ENCODE data around the gene SEC61A2. TPM values are rescaled to one million over a fixed set of nuclear protein-coding genes. Genes with fewer than 3 reads are reported as not detected.
A peak's percentile ranks its signal among the peaks of the same experiment; 100 is the strongest.

The SEC61A2 gene
- total and polyA plus RNA-seq, 10 of the 15 experiments (the other 5 are each of a cell fraction or from before 2014, with no cell fraction given) = 3.0 to 36.2 (median 8.6) TPM

DNA sequence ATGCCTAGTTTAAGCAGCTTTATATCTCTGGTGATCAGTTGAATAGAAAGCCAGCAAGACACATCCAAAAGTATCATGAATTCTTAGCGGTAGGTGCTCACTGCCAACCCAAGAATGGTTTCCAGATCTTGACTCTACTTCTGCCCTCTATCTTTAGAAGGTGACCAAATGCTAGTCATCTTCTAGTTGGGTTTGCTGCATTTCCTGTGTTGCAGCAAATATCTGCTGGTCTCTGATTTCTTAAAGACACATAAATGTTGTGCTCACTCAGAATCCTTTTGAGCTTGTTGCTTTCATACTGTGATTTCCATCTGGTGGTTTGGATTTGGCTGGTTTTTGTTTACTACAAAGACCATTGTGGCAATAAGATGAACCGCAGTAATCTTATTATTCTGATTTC lies 68.7 kb downstream of the SEC61A2 start (continued):
- TF ChIP-seq, protein P1, sequence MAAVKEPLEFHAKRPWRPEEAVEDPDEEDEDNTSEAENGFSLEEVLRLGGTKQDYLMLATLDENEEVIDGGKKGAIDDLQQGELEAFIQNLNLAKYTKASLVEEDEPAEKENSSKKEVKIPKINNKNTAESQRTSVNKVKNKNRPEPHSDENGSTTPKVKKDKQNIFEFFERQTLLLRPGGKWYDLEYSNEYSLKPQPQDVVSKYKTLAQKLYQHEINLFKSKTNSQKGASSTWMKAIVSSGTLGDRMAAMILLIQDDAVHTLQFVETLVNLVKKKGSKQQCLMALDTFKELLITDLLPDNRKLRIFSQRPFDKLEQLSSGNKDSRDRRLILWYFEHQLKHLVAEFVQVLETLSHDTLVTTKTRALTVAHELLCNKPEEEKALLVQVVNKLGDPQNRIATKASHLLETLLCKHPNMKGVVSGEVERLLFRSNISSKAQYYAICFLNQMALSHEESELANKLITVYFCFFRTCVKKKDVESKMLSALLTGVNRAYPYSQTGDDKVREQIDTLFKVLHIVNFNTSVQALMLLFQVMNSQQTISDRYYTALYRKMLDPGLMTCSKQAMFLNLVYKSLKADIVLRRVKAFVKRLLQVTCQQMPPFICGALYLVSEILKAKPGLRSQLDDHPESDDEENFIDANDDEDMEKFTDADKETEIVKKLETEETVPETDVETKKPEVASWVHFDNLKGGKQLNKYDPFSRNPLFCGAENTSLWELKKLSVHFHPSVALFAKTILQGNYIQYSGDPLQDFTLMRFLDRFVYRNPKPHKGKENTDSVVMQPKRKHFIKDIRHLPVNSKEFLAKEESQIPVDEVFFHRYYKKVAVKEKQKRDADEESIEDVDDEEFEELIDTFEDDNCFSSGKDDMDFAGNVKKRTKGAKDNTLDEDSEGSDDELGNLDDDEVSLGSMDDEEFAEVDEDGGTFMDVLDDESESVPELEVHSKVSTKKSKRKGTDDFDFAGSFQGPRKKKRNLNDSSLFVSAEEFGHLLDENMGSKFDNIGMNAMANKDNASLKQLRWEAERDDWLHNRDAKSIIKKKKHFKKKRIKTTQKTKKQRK (IDR thresholded peaks at IDR 0.05; ENCODE audit: low read depth, low read length) = no peak
- TF ChIP-seq BACH1 (IDR thresholded peaks at IDR 0.05; ENCODE audit: borderline replicate concordance) (no peak), MEF2A (IDR thresholded peaks at IDR 0.05; ENCODE audit: insufficient read depth, low read depth, low read length) (no peak), PAX5 (IDR thresholded peaks at IDR 0.05; ENCODE audit: borderline replicate concordance, low read depth, low read length) (no peak)
- TF ChIP-seq, protein P2, sequence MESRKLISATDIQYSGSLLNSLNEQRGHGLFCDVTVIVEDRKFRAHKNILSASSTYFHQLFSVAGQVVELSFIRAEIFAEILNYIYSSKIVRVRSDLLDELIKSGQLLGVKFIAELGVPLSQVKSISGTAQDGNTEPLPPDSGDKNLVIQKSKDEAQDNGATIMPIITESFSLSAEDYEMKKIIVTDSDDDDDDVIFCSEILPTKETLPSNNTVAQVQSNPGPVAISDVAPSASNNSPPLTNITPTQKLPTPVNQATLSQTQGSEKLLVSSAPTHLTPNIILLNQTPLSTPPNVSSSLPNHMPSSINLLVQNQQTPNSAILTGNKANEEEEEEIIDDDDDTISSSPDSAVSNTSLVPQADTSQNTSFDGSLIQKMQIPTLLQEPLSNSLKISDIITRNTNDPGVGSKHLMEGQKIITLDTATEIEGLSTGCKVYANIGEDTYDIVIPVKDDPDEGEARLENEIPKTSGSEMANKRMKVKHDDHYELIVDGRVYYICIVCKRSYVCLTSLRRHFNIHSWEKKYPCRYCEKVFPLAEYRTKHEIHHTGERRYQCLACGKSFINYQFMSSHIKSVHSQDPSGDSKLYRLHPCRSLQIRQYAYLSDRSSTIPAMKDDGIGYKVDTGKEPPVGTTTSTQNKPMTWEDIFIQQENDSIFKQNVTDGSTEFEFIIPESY (IDR thresholded peaks at IDR 0.05) = no peak

DNA sequence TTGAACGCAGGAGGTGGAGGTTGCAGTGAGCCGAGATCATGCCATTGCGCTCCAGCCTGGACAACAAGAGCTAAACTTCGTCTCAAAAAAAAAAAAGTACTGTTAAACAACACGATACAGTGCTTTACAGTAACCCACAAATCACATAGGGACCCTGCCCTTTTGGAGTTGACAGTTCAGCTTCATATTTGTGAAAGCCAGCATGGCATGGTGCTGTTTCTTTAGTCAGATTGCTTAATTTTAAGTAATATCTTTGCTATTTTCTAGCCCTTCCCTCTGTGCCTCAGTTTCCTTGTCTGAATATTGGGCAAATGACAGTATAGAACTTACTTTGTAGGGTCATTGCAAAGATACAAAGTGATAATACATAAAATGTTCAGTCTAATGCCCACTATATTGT lies 71.4 kb downstream of the SEC61A2 start:
- ChIA-PET RAD21 (ENCODE audit: unreplicated experiment) (no interaction called here), CTCF (interaction anchor here (1.2 to 7.0 kb wide), 2 partner anchors 13 to 961 kb away, joined by 3 to 53 read pairs; partner anchors contain the start of gene MCM10), SMC1A (ENCODE audit: uncharacterized antibody, unreplicated experiment) (interaction anchor here (1.7 kb wide), 1 partner anchor 14 kb away, joined by 7 read pairs; no protein-coding TSS in a partner anchor), POLR2A (no interaction called here)
- no peak overlapping the region for H3K4me2 ChIP-seq (ENCODE audit: control insufficient read depth, insufficient read depth)
- no peaks in the 10 kb centered on the region for H3K27me3 ChIP-seq (replicated peaks in 1 of 2; ENCODE audit: control insufficient read depth in 2 of 2, insufficient read depth in 2 of 2, low read length in 1 of 2)
- H3K9me3 ChIP-seq (replicated peaks; ENCODE audit: control insufficient read depth, insufficient read depth, low read length) = no peaks in the 10 kb centered on the region
- TSS peak; percentile 14 for BruUV-seq (replicated peaks)
- H3K79me2 ChIP-seq (ENCODE audit: control insufficient read depth, insufficient read depth, low read length) = peaks cover 81% of the 10 kb centered on the region
- no peak overlapping the region for H3K9ac ChIP-seq (ENCODE audit: control insufficient read depth, insufficient read depth, low read length)
- no peak for ATAC-seq
- DNase-seq (ENCODE audit: low read depth, low spot score) = no peak
- WGBS (ENCODE audit: insufficient coverage, insufficient replicate concordance, low lambda C conversion rate, missing lambda C conversion rate) = 100% methylated on average over 5 of the region's 5 CpGs
- peaks cover 4% of the 10 kb centered on the region; the same call in 1 of the 2 replicates for H4K20me1 ChIP-seq (ENCODE audit: control insufficient read depth, insufficient read depth)
- peaks cover 0 to 32% of the 10 kb centered on the region in 2 experiments for H3K36me3 ChIP-seq (ENCODE audit: control insufficient read depth in 2 of 2, insufficient read depth in 2 of 2, low read length in 1 of 2)
- H2AFZ ChIP-seq (ENCODE audit: control insufficient read depth, low read depth, low read length) = no peak overlapping the region
- intact Hi-C loops (cut with micrococcal nuclease; ENCODE audit: unreplicated experiment) = no loop called here
- no peak overlapping the region for H3K4me3 ChIP-seq
- no peak overlapping the region for H3K27ac ChIP-seq (ENCODE audit: control insufficient read depth, insufficient read depth)
- H3K4me1 ChIP-seq (ENCODE audit: control insufficient read depth, insufficient read depth, low read length) = peaks cover 7% of the 10 kb centered on the region; the same call in 1 of the 2 replicates
- FAIRE-seq = no peak
- in situ Hi-C loops (cut with MboI) = no loop called here
- TF ChIP-seq, protein P3, sequence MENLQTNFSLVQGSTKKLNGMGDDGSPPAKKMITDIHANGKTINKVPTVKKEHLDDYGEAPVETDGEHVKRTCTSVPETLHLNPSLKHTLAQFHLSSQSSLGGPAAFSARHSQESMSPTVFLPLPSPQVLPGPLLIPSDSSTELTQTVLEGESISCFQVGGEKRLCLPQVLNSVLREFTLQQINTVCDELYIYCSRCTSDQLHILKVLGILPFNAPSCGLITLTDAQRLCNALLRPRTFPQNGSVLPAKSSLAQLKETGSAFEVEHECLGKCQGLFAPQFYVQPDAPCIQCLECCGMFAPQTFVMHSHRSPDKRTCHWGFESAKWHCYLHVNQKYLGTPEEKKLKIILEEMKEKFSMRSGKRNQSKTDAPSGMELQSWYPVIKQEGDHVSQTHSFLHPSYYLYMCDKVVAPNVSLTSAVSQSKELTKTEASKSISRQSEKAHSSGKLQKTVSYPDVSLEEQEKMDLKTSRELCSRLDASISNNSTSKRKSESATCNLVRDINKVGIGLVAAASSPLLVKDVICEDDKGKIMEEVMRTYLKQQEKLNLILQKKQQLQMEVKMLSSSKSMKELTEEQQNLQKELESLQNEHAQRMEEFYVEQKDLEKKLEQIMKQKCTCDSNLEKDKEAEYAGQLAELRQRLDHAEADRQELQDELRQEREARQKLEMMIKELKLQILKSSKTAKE (IDR thresholded peaks at IDR 0.05; ENCODE audit: low read depth, poor library complexity, severe bottlenecking) = no peak
- TF ChIP-seq MYB (IDR thresholded peaks at IDR 0.05; ENCODE audit: borderline replicate concordance, low read depth, low read length) (no peak), CHD2 (IDR thresholded peaks at IDR 0.05; ENCODE audit: borderline replicate concordance, low read depth, low read length) (no peak)
- TF ChIP-seq, protein P4, sequence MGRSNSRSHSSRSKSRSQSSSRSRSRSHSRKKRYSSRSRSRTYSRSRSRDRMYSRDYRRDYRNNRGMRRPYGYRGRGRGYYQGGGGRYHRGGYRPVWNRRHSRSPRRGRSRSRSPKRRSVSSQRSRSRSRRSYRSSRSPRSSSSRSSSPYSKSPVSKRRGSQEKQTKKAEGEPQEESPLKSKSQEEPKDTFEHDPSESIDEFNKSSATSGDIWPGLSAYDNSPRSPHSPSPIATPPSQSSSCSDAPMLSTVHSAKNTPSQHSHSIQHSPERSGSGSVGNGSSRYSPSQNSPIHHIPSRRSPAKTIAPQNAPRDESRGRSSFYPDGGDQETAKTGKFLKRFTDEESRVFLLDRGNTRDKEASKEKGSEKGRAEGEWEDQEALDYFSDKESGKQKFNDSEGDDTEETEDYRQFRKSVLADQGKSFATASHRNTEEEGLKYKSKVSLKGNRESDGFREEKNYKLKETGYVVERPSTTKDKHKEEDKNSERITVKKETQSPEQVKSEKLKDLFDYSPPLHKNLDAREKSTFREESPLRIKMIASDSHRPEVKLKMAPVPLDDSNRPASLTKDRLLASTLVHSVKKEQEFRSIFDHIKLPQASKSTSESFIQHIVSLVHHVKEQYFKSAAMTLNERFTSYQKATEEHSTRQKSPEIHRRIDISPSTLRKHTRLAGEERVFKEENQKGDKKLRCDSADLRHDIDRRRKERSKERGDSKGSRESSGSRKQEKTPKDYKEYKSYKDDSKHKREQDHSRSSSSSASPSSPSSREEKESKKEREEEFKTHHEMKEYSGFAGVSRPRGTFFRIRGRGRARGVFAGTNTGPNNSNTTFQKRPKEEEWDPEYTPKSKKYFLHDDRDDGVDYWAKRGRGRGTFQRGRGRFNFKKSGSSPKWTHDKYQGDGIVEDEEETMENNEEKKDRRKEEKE (IDR thresholded peaks at IDR 0.05) = no peak
